Measurements from ENCODE around the gene POLR1B.
"Not testable (repeated sequence)": the region's sequence is repeated elsewhere in the genome, so short reads cannot be mapped to it uniquely, and the experiment has no call there.

POLR1B gene

DNA sequence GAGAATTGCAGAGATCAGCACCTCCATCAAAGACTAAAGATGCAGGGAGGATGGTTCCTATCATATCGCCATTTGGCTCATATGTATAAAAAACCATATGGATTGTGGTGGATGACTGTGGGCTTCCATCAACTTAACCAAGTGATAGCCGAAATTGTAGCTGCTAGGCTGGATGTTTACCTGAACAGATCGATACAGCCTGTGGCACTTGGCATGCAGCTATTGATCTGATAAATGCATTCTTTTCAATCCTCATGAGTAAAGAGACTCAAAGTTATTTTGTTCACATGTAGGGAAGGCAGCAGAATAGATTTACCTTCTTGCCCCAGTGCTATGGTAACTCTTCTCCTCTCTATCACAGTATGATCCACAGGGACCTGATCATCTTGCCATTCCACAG, 60.7 kb downstream of the POLR1B start:
- no peak for DNase-seq

DNA sequence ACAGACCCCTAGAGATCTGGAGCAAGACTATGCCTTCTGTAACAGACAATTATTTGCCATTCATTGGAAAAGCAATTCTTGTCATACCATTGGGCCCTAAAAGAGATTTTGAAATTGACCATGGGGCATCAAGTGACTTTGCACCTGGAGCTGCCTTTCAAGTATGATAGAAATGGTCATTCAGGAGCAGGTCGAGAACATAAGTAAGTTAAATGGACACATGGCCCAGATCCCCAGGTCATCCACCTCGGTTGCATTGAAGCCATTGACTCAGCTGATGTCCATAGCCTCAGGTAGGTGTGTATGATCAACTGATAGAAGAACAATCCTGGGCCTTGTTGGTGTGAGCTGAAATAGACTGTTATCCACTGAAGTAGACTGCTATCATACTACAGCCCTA, 61.5 kb downstream of the POLR1B start:
- no peak for DNase-seq

DNA sequence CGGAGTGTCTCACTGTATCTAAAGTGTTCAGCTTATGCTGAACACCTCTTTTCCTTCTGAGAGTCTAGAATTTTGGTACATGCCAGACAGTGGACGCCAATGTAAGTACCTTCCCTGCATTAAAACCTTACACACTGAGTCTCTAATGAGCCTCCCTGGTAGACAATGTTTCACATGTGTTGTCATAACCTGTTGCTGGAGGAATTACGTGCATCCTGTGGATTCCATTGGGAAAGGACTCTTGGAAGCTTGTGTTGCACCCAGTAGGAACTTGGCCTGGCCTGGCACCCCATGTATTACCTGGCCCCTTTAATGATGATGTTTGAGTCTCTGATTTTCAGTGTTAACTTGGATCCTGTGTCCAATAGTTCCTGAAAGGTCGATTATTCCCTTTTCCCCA, 62.7 kb downstream of the POLR1B start:
- DNase-seq: no peak

DNA sequence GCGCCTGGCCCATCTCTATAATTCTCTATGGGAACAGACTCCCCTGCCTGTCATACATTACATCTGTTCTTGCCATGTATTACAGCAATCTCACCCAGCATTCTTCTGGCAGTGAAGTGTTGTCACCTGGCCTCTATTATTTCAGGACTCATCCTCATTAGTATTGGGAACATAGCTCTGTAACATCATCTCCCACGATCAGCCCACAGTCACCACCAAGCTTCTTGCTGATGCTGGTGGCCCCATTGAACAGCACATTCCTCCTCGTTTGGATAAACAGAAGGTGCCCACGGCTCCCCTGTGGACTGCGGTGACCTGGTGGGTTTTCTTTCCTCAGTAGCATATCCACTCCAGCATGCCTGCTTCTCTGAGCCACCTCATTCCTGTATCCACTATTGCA, 63.7 kb downstream of the POLR1B start:
- DNase-seq: no peak

DNA sequence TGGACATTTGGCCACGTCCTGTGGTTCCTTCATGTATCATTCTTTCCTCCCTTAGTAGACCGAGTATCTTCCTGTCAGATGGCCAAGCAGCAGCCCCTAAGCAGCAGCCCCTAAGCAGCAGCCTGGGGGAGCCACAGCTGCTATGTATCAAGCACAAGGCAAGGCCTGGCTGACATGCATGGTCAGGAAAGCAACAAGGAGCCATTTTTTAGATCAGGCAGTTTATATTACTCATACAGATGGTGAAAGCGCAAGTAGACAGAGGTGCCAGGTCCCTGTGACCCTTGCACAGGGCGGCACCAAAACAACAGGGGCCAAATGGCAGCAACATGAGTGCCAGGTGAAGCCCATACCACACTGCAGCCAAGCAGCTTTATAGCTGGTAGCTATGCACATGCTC, 64.3 kb downstream of the POLR1B start:
- DNase-seq: no peak

DNA sequence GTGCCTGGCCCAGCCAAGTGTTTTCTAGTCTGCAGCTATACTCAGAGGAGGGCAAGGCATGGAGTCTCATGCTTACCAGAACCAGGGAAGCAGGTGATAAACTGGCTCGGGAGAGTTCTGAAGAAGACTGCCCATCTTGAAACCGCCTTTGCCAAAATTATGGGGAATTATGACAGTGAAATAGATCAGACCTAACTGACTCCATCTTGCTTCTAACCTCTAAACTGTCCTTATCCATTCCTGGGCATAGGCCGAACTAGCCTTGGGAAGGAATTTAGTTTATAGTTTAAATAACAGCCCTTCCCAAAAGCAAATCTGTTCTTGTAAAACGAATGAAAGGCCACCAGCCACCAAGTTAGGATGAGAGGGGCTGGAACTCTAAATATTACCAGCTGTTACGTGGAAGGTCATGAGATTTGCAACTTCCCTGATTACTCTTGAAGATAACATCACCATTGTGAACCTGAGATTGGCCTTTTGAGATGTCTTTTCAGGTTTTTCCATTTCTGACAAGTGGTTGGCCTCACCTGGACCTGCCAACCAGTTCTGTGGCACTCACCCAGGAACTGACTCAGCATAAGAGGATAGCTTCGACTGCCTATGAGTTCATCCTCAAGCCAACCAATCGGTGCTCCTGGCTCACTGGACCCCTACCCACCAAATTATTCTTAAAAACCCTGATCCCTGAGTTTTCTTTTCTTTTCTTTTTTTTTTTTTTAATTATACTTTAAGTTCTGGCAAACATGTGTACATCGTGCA, 65.6 kb downstream of the POLR1B start:
- no peak for DNase-seq

DNA sequence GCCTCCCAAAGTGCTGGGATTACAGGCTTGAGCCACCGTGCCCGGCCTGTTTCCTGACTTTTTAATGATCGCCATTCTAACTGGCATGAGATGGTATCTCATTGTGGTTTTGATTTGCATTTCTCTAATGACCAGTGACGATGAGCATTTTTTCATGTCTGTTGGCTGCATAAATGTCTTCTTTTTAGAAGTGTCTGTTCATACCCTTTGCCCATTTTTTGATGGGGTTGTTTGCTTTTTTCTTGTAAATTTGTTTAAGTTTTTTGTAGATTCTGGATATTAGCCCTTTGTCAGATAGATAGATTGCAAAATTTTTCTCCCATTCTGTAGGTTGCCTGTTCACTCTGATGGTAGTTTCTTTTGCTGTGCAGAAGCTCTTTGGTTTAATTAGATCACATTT, 67.1 kb downstream of the POLR1B start:
- not testable (repeated sequence) for DNase-seq

DNA sequence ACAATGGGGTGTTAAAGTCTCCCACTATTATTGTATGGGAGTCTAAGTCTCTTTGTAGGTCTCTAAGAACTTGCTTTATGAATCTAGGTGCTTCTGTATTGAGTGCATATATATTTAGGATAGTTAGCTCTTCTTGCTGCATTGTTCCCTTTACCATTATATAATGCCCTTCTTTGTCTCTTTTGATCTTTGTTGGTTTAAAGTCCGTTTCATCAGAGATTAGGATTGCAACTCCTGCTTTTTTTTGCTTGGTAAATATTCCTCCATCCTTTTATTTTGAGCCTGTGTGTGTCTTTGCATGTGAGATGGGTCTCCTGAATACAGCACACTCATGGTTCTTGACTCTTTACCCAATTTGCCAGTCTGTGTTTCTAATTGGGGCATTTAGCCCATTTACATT, 70.0 kb downstream of the POLR1B start:
- not testable (repeated sequence) for DNase-seq

DNA sequence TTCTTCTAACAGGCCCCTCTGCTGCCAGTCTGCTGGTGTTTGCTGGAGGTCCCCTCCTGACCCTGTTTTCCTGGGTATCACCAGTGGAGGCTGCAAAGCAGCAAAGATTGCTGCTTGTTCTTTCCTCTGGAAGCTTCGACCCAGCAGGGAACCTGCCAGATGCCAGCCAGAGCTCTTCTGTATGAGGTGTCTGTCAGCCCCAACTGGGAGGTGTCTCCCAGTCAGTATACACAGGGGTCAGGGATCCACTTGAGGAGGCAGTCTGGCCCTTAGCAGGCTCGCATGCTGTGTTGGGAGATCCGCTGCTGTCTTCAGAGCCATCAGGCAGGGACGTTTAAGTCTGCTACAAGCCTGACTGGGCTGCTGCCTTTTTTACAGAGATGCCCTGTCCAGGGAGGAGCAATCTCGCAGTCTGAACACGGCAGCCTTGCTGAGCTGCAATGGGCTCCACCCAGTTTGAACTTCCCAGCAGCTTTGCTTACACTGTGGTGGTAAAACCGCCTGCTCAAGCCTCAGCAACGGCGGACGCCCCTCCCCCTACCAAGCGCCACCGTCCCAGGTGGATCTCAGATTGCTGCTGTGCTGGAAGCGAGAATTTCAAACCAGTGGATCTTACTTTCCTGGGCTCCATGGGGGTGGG, 72.1 kb downstream of the POLR1B start:
- DNase-seq: no peak

DNA sequence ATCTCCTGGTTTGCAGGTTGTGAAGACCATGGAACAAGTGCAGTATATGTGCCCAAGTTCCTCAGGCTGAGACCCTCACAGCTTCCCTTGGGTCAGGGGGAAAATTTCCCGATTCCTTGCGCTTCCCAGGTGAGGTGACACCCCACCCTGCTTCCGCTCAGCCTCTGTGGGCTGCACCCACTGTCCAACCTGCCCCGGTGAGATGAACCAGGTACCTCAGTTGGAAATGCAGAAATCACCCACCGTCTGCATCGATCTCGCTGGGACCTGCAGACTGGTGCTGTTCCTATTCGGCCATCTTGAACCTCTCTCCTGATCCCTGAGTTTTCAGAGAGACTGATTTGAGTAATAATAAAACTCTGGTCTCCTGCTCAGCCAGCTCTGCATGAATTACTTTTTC, 72.8 kb downstream of the POLR1B start:
- DNase-seq: no peak

DNA sequence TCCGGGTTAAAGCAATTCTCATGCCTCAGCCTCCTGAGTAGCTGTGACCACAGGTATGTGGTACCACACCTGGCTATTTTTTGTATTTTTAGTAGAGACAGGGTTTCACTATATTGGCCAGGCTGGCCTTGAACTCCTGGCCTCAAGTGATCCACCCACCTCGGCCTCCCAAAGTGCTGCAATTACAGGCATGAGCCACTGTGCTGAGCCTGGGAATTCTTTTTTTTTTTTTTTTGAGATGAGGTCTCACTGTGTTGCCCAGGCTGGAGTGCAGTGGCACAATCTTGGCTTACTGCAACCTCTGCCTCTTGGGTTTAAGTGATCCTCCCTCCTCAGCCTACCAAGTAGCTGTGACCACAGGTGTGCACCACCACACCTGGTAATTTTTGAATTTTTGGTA, 73.5 kb downstream of the POLR1B start:
- not testable (repeated sequence) for DNase-seq

DNA sequence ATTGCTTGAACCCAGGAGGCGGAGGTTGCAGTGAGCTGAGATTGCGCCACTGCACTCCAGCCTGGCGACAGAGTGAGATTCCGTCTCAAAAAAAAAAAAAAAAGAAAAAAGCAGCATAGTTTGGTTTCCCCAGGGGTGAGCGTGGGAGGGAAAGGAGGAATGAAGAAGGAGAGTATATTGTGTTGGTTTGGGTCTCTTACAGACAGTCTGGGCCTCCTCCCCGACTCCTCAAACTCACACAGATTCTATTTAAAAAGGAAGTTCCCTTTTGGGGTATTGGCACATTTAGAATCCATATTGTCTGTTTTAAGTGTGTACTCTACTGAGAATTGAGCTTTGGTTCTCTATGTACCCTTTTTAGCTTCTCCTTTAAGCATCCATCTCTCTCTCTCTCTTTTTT, 76.1 kb downstream of the POLR1B start:
- no peak for DNase-seq

DNA sequence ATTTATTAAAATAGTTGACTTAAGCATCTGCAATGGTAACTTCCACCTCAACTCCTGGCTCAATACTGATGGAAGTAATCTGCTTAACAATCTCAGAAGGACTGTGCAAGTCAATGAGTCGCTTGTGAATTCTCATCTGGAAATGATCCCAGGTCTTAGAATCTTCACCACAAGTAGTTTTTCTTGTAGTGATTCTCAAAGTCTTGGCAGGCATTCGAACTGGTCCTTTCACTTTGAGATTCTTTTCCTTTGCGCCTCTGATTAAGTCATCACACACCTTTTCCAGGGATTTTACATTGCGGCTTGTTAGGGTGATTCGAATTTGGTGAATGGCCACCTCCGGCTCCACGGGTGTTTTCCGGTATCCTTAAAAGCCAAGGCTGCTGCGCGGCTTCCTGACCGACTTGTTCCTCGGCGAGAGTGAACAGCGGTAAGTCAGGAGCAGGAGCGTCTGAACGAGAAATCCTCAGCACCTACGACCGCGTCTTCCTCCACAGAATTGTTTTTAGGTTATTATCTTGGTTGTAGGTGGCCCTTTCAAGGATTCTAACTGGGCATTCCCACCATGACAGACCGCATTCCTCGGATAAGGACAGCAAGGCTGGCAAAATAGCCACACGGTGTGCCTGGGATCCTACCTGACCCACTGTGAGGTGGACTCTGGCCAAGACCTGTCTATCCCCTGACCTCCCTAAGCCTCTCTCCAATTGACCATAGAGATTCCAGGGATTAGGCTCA, 79.7 kb downstream of the POLR1B start:
- no peak for DNase-seq

DNA sequence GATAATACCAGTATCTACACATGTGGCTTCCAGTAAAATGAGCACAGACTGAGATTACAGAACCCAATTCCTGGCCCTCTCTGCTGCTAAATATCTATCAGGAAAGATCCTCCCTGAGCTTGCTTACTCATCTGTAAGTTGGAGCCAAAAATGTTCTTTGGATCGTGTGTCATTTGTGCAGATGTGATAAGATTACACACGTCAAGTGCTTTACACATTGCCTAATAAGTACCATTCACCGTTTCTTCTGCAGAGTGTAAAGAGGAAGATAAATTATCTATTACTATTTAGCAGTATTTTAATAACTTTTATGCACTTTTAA, 80.2 kb downstream of the POLR1B start:
- no peak for DNase-seq

DNA sequence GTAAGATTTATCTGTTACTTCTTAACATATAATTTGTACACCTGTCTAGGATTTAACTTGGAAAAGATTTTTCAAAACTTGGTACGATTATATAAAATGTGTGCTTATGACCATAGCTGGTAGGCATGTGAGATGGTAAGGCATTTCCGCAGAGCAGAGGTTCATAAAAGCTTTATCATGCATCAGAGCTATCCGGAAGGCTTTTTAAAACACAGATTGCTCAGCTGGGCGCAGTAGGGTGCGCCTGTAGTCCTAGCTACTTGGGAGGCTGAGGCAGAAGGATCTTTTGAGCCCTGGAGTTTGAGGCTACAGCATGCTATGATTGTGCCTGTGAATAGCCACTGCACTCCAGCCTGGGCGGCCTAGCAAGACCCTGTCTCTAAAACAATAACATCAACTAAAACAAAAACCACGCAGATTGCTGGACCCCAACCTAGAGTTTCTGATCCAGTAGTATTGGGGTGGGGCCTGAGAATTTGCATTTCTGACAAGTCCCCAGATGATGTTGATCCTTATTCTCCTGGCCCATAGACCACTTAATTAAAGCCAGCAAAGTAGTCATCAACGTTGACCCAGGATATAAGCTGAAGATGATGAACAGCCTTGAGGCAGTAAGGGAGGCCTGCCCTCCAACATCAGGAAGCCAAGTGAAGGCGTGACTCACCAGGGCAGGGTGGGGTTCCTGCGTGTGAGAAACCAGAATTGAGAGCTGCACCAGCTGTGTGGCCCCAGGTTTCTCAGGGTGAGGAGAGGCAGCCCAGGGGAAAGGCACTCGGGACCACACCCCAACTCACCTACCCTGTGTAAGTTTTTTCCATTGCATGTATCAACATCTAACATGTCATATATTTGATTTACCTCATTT, 81.9 kb downstream of the POLR1B start:
- DNase-seq: peak; percentile 65

DNA sequence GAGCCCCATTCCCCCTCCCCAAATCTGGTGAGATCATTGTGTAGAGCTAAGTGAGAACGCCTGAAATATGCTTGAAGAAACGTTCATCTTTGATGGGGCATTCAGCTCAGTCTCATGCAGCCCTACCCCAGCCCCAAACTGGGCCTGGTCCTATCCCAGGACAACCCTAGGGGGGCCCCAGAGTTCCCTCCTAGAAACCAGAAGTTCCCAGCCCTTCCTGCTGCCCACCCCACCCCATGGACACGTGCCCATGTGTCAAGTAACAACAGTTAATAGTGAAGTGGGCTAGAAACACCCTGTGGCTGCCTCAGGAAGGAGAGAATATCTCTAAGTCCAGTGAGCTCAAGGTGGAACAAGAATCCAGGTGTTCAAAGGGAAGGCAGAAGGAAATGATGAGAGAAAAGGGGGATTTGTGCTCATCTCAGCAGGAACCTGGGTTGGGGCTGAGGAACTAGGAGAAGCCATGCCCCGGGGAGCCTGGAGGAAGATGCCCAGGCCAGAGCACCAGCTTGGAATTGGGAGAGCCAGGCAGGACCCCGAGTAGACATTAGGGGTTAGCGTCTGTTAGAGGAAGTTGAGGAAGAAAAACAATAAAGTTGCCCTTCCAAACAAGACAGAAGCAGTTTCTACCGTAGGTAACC, 83.3 kb downstream of the POLR1B start:
- no peak for DNase-seq

DNA sequence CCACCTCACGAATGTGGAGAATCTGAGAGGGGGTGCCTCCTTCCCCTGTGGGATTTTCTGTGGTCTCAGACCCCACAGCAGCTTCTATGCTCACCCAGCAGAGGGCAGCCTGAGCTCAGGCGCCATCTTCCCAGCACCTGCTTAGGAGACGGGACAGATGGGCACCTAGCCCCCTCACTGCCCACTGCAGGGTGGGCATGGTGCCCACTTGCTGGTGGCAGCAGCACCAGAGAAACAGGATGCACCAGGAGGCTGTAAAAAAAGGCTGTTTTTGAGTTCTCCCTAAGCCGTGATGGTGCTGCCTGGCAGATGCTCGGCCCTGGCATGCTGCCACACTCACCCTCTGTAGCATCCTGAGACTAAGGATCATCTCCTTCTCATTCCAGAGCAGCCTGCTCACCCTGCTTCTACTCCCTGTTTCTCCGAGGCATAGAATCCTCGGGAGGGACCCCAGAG, 84.4 kb downstream of the POLR1B start:
- DNase-seq: peak; percentile 40
